K562 (cell line): ENCODE results near the gene AHR. TPM values are rescaled to one million over a fixed set of nuclear protein-coding genes. Genes with fewer than 3 reads are reported as not detected.

Experiments
- C11orf30 ChIP-seq: fragments of 450-650 bp; IDR thresholded peaks from 2 replicates; pipeline ENCODE4 v1.6.1; 2016; ENCODE audit warnings: low read depth, mild to moderate bottlenecking
- GABPB2 ChIP-seq: fragments of 250-450 bp; sonication (Bioruptor Pico); conservative IDR thresholded peaks from 2 replicates; pipeline ENCODE4 v1.5.1; 2021; ENCODE audit warnings: mild to moderate bottlenecking
- MAFF ChIP-seq: IDR thresholded peaks from 2 replicates; pipeline ENCODE4 v1.6.1; 2012; ENCODE audit warnings: low read length, improper control_type of control experiment
- MAFG ChIP-seq: fragments of 450-650 bp; conservative IDR thresholded peaks from 2 replicates; pipeline ENCODE4 v1.6.1; 2016; ENCODE audit warnings: missing genetic modification characterization, missing compliant biosample characterization
- NR2C2 ChIP-seq, 2 experiments: fragments of 200-800 bp in 1 of 2; sonication (Bioruptor generic) in 1 of 2; sonication (generic) in 1 of 2; formaldehyde crosslinking in 1 of 2; IDR thresholded peaks; 2 replicates each; pipeline versions ENCODE4 v1.6.1 to v1.8.0; 2016 to 2022; ENCODE audit warnings: mild to moderate bottlenecking in 1 of 2, missing compliant biosample characterization in 1 of 2, missing genetic modification characterization in 1 of 2, missing genetic modification reagents in 1 of 2
- PHF8 ChIP-seq: fragments of 200-600 bp; sonication (generic); IDR thresholded peaks from 2 replicates; pipeline ENCODE4 v1.6.1; 2012; ENCODE audit warnings: mixed run types, mild to moderate bottlenecking, inconsistent platforms, low read length, moderate library complexity, borderline replicate concordance
- ZNF316 ChIP-seq: fragments of 450-650 bp; IDR thresholded peaks from 2 replicates; pipeline ENCODE4 v1.6.1; 2016
- polyA plus RNA-seq, 8 experiments: library from polyadenylated mRNA; depleted of rRNA in 4 of 8; stranded (reverse) in 5 of 8; unstranded in 3 of 8; fragments of >200 nt; fragmentation: Nextera tagmentation in 2 of 8; fragmentation: Illumina TruSeq in 1 of 8; extraction: Ambion mirVana in 2 of 8; extraction: Trizol in 1 of 8; gene quantifications; 2 replicates each; pipeline versions ENCODE4 v1.2.1 to v1.2.3, GENCODE V29; 2011 to 2014; ENCODE audit warnings: inconsistent platforms in 1 of 8, missing spikeins in 1 of 8
- total RNA-seq, 7 experiments: library from RNA; depleted of rRNA in 6 of 7; stranded (reverse); fragments of >200 nt in 6 of 7; fragmentation: Illumina TruSeq in 2 of 7; extraction: Trizol in 2 of 7; gene quantifications; 2 replicates each; pipeline versions ENCODE4 v1.2.1 to v1.2.3, GENCODE V29; 2011 to 2021; ENCODE audit warnings: low replicate concordance in 1 of 7
- TF ChIP-seq, protein P1 (sequence below), 2 experiments: IDR thresholded peaks; 2 replicates each; pipeline ENCODE4 v1.6.1; 2011; ENCODE audit warnings: borderline replicate concordance in 1 of 2, control low read depth in 1 of 2, low read depth in 1 of 2, low read length in 1 of 2, mild to moderate bottlenecking in 1 of 2, mixed read lengths in 1 of 2, moderate library complexity in 1 of 2; ENCODE audit not compliant: insufficient read depth in 1 of 2, insufficient read length in 1 of 2, poor library complexity in 1 of 2, severe bottlenecking in 1 of 2; ENCODE audit errors: extremely low read depth in 1 of 2
- TF ChIP-seq, protein P2 (sequence below): sonication (generic); formaldehyde crosslinking; IDR thresholded peaks from 2 replicates; pipeline ENCODE4 v1.8.0; 2022; ENCODE audit warnings: mild to moderate bottlenecking, missing genetic modification reagents, borderline replicate concordance

The AHR gene
- total and polyA plus RNA-seq, 9 of the 15 experiments (the other 6 are each of a cell fraction or from before 2014, with no cell fraction given): 0.16 TPM; not detected in 8

DNA sequence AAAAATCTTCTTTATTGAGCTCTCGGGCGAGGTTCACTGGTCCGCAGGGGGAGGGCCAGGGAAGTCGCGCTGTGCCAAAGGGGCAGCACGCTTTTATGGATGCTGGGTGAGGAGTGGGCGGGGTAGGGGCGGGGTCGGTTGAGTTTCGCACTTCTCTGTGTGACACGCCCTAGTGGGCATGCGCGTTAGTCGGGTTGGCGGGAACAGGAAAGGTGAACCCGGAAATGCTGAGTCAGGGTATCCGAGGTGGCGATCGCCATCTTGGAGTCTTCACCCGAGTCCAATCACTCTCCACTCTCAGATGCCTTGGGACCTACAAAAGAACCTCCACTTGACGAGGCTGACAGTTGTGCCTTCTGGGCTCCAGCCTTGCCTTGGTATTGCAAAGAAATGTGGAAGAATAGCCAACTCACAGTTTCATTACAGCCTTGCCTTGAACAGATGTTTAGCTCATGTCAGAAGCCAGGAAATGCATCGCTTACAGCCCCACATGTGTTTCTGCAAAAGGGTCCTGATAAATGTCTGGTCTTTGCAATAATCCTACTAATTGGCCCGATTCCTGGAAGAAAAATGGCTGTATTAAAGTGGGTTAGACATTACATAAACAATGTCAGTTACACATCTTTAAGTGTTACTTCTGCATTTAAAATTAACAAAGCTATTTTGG lies 64.1 kb downstream of the AHR start (continued):
- TF ChIP-seq, protein P1, sequence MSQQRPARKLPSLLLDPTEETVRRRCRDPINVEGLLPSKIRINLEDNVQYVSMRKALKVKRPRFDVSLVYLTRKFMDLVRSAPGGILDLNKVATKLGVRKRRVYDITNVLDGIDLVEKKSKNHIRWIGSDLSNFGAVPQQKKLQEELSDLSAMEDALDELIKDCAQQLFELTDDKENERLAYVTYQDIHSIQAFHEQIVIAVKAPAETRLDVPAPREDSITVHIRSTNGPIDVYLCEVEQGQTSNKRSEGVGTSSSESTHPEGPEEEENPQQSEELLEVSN (IDR thresholded peaks at IDR 0.05; ENCODE audit: borderline replicate concordance in 1 of 2, extremely low read depth in 1 of 2, insufficient read depth in 1 of 2, insufficient read length in 1 of 2, low read depth in 1 of 2, low read length in 1 of 2, poor library complexity in 1 of 2, severe bottlenecking in 1 of 2): peak in 1 of 2 experiments; percentile 30
- TF ChIP-seq ZNF316 (peak; percentile 76), PHF8 (peak; percentile 10; the same call in 1 of the 2 replicates), NR2C2 (CRISPR knock-in tag; IDR thresholded peaks at IDR 0.05) (no peak), NR2C2 (tag; IDR thresholded peaks at IDR 0.05) (no peak), MAFF (peak; percentile 55), C11orf30 (peak; percentile 72), GABPB2 (CRISPR knock-in tag) (no peak), MAFG (tag) (peak; percentile 71)
- TF ChIP-seq, protein P2, sequence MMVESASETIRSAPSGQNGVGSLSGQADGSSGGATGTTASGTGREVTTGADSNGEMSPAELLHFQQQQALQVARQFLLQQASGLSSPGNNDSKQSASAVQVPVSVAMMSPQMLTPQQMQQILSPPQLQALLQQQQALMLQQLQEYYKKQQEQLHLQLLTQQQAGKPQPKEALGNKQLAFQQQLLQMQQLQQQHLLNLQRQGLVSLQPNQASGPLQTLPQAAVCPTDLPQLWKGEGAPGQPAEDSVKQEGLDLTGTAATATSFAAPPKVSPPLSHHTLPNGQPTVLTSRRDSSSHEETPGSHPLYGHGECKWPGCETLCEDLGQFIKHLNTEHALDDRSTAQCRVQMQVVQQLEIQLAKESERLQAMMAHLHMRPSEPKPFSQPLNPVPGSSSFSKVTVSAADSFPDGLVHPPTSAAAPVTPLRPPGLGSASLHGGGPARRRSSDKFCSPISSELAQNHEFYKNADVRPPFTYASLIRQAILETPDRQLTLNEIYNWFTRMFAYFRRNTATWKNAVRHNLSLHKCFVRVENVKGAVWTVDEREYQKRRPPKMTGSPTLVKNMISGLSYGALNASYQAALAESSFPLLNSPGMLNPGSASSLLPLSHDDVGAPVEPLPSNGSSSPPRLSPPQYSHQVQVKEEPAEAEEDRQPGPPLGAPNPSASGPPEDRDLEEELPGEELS (CRISPR knock-in tag): no peak
